Trophoblast cell (in vitro differentiated cells and primary cell): ENCODE measurements around the gene NEK2.

ENCODE experiments used
- DNase-seq, 2 donors: peaks; one replicate each; pipeline ENCODE4 v3.0.0-alpha.2; 2016
- H2AFZ ChIP-seq: 2 replicates; pipeline ENCODE4 v1.6.1; 2013; ENCODE audit warnings: low read length, moderate library complexity, mild to moderate bottlenecking; ENCODE audit not compliant: insufficient read depth, poor library complexity
- H2AK5ac ChIP-seq: 2 replicates; pipeline ENCODE4 v1.6.1; 2013; ENCODE audit warnings: mild to moderate bottlenecking, low read length
- H2BK120ac ChIP-seq: 2 replicates; pipeline ENCODE4 v1.6.1; 2013; ENCODE audit warnings: low read length, mild to moderate bottlenecking, moderate library complexity; ENCODE audit not compliant: insufficient read depth, poor library complexity
- H2BK12ac ChIP-seq: 2 replicates; pipeline ENCODE4 v1.6.1; 2013; ENCODE audit warnings: mild to moderate bottlenecking, low read length, moderate library complexity
- H2BK5ac ChIP-seq: 2 replicates; pipeline ENCODE4 v1.6.1; 2013; ENCODE audit warnings: low read length, low read depth, moderate library complexity, mild to moderate bottlenecking; ENCODE audit not compliant: poor library complexity
- H3K14ac ChIP-seq: 2 replicates; pipeline ENCODE4 v1.6.1; 2013; ENCODE audit warnings: mild to moderate bottlenecking, low read length
- H3K18ac ChIP-seq: 2 replicates; pipeline ENCODE4 v1.6.1; 2013; ENCODE audit warnings: mild to moderate bottlenecking, low read length
- H3K23ac ChIP-seq: 2 replicates; pipeline ENCODE4 v1.6.1; 2013; ENCODE audit warnings: low read length
- H3K27ac ChIP-seq: 2 replicates; pipeline ENCODE4 v1.5.1; 2013; ENCODE audit warnings: low read depth, mild to moderate bottlenecking, inconsistent platforms, low read length, moderate library complexity
- H3K27me3 ChIP-seq: 2 replicates; pipeline ENCODE4 v1.6.1; 2013; ENCODE audit warnings: inconsistent platforms, mild to moderate bottlenecking, low read length, moderate library complexity; ENCODE audit not compliant: insufficient read depth
- H3K36me3 ChIP-seq, 2 experiments: 1 replicate in 1 of 2; 2 replicates in 1 of 2; pipeline ENCODE4 v1.6.1; 2013; ENCODE audit warnings: low read length in 2 of 2, mild to moderate bottlenecking in 2 of 2, moderate library complexity in 1 of 2; ENCODE audit not compliant: insufficient read depth in 2 of 2, control insufficient read depth in 1 of 2
- H3K4ac ChIP-seq: 2 replicates; pipeline ENCODE4 v1.6.1; 2013; ENCODE audit warnings: low read depth, mild to moderate bottlenecking, low read length, moderate library complexity
- H3K4me1 ChIP-seq, 2 experiments: 1 replicate in 1 of 2; 2 replicates in 1 of 2; pipeline ENCODE4 v1.6.1; 2013; ENCODE audit warnings: low read length in 2 of 2, mild to moderate bottlenecking in 2 of 2, moderate library complexity in 1 of 2; ENCODE audit not compliant: insufficient read depth in 2 of 2, control insufficient read depth in 1 of 2
- H3K4me2 ChIP-seq: 2 replicates; pipeline ENCODE4 v1.6.1; 2013; ENCODE audit warnings: inconsistent platforms, mild to moderate bottlenecking, low read length, moderate library complexity
- H3K4me3 ChIP-seq: 2 replicates; pipeline ENCODE4 v1.5.1; 2013; ENCODE audit warnings: mild to moderate bottlenecking, low read depth, low read length, inconsistent platforms
- H3K79me1 ChIP-seq: one replicate; pipeline ENCODE4 v1.6.1; 2013; ENCODE audit warnings: low read length
- H3K79me2 ChIP-seq: 2 replicates; pipeline ENCODE4 v1.6.1; 2013; ENCODE audit warnings: low read length, mild to moderate bottlenecking; ENCODE audit not compliant: control insufficient read depth, insufficient read depth, poor library complexity
- H3K9ac ChIP-seq: 2 replicates; pipeline ENCODE4 v1.6.1; 2013; ENCODE audit warnings: mild to moderate bottlenecking, low read length
- H3K9me3 ChIP-seq: 2 replicates; pipeline ENCODE4 v1.6.1; 2013; ENCODE audit warnings: low read depth, mild to moderate bottlenecking, control low read depth, inconsistent platforms, low read length; ENCODE audit not compliant: insufficient read depth
- H4K12ac ChIP-seq: 2 replicates; pipeline ENCODE4 v1.6.1; 2013; ENCODE audit warnings: low read depth, mild to moderate bottlenecking, low read length, moderate library complexity
- H4K8ac ChIP-seq: 2 replicates; pipeline ENCODE4 v1.6.1; 2013; ENCODE audit warnings: low read depth, mild to moderate bottlenecking, low read length, moderate library complexity
- H4K91ac ChIP-seq: one replicate; pipeline ENCODE4 v1.6.1; 2013; ENCODE audit warnings: low read depth, mild to moderate bottlenecking, low read length, moderate library complexity
- WGBS: extraction: QIAGEN DNeasy Blood & Tissue Kit; methylation state at CpG from one replicate; pipeline ENCODE4 v1.1.7; 2013; ENCODE audit warnings: missing lambda C conversion rate; ENCODE audit not compliant: insufficient read length, insufficient coverage; ENCODE audit errors: extremely low coverage; 5-methylcytosine and 5-hydroxymethylcytosine counted together

NEK2 gene

DNA sequence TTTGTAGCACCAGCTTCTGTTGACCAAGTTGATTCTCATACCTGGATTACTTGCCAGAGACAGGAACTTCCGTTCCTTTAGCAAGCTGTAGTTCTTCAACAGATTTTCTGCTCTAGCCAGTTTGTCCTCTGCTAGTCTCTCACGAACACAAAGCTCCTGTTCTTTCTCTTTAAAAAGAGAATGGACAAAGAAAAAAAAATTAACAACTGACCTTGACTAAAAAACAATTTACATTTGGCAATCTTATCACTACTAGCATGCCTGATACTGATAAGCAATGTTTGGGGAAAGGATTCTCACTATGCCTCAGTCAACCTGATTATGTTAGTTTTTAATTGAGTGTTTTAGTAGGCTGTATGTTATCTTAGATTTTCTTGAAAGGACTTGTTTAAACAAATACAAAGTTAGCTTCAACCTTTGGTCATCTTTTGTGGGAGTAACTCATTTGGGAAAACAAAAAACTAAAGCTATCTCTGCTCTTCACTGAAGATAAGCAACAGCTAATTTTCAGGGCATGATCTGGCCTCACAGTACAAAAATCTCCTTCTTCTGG, 8.3 kb downstream of the NEK2 start:
- no peak overlapping the region for H3K4ac ChIP-seq

GRCh38 chr1:211660718-211661222, 14.7 kb downstream of the NEK2 start:
- Histone ChIP-seq H2AK5ac (no peak overlapping the region), H3K14ac (no peak overlapping the region)

More for the DNA sequence above, 8.3 kb downstream of the NEK2 start:
- no peak for DNase-seq
- H3K9ac ChIP-seq = no peak overlapping the region
- no peak overlapping the region for H3K18ac ChIP-seq
- no peak overlapping the region for H4K91ac ChIP-seq
- H2AFZ ChIP-seq = no peak overlapping the region
- no peak overlapping the region for H2BK12ac ChIP-seq
- H3K79me1 ChIP-seq = no peaks in the 10 kb centered on the region
- no peak overlapping the region for H3K4me3 ChIP-seq
- no peak overlapping the region for H2BK120ac ChIP-seq
- H3K4me1 ChIP-seq = no peaks in the 10 kb centered on the region
- peaks cover 3 to 7% of the 10 kb centered on the region in 2 experiments for H3K36me3 ChIP-seq
- WGBS = no CpG with 5 or more reads among the region's 2 CpGs
- H3K27me3 ChIP-seq = no peaks in the 10 kb centered on the region
- H2AK5ac ChIP-seq = no peak overlapping the region
- no peak overlapping the region for H2BK5ac ChIP-seq
- no peak overlapping the region for H3K23ac ChIP-seq
- no peak overlapping the region for H4K12ac ChIP-seq
- H3K9me3 ChIP-seq = no peaks in the 10 kb centered on the region
- no peaks in the 10 kb centered on the region for H3K79me2 ChIP-seq
- no peak overlapping the region for H4K8ac ChIP-seq
- no peak overlapping the region for H3K14ac ChIP-seq
- no peak overlapping the region for H3K4me2 ChIP-seq
- no peak overlapping the region for H3K27ac ChIP-seq

DNA sequence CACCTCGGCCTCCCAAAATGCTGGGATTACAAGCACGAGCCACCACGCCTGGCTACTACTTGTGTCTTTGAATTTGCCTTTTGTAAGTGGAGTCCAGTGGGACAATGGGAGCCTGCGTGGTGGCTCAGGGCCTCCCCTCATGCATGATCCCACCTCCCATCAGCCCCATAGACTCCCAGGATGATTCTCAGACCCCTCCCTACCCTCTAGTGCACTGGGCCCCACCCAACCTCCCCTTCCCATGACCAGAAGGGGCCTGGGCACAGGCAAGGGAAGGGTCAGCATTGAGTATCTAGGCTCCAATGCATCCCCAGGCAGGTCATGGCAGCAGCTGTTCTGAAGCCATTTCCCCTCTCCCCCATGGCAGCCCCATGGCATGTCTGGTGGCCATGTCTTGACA, 18.7 kb downstream of the NEK2 start:
- H4K91ac ChIP-seq = no peak overlapping the region
- no CpG with 5 or more reads among the region's 4 CpGs for WGBS

More at GRCh38 chr1:211660718-211661222, 14.7 kb downstream of the NEK2 start:
- H3K27ac ChIP-seq = no peak overlapping the region
- no peak overlapping the region for H3K4ac ChIP-seq
- H2BK5ac ChIP-seq = no peak overlapping the region
- H3K27me3 ChIP-seq = no peaks in the 10 kb centered on the region
- no peak overlapping the region for H2BK120ac ChIP-seq
- H3K79me1 ChIP-seq = no peaks in the 10 kb centered on the region
- no peak overlapping the region for H2BK12ac ChIP-seq
- WGBS = no CpG with 5 or more reads among the region's 10 CpGs
- H3K23ac ChIP-seq = no peak overlapping the region
- H3K4me1 ChIP-seq = no peaks in the 10 kb centered on the region
- H4K91ac ChIP-seq = no peak overlapping the region
- no peaks in the 10 kb centered on the region for H3K79me2 ChIP-seq
- H3K4me2 ChIP-seq = no peak overlapping the region
- peaks cover 2% of the 10 kb centered on the region for H3K9me3 ChIP-seq
- no peak overlapping the region for H4K12ac ChIP-seq
- H2AFZ ChIP-seq = no peak overlapping the region
- H3K18ac ChIP-seq = no peak overlapping the region
- no peak for DNase-seq
- H3K9ac ChIP-seq = no peak overlapping the region
- peaks cover 0 to 2% of the 10 kb centered on the region in 2 experiments for H3K36me3 ChIP-seq
- no peak overlapping the region for H3K4me3 ChIP-seq
- no peak overlapping the region for H4K8ac ChIP-seq

DNA sequence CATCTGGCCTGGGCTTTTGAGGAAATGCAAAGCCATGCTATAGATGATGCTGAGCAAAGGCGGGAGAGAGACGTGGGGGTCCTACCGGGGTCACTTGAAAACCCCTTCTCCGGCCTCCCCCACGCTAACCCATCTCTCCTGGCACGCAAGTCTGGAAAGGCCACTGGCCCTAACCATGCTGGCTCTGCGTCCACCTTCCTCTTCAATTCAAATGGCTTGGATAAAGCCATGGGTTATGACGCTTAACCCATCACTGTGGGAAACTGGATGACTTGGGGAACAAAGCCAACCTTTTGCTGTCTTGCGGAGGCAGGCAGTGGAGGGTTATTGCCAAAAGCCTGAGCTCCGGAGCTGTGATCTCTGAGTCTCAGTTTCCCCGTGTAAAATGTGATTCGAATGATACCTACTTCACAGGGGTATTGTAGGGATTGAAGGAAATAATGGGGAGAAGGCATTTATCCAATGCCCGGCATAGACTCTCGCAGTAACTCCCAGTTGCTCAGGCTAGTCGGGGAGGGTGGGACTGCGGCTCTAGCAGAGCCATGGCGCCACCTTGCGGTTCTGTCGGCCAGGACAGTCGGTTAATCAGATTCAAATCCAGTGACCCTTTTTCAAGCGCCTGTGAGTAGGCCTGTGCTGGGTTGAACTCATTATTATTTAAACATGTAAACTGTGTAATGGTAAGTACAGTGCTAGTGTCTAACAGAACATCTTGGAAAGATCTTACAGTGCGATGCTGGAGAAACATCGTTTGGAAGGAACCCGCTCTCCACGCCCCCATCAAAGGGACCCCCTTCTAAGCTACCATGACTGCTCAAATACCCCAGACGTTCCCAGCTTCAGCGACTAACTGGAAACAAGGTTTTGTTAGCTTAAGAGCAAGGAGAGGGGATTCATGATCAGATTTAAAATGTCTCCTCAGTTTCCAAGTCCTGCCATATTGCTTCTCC, 20.3 kb downstream of the NEK2 start:
- peaks cover 0 to 8% of the 10 kb centered on the region in 2 experiments for H3K4me1 ChIP-seq
- H3K18ac ChIP-seq = no peak overlapping the region
- no peak overlapping the region for H3K14ac ChIP-seq
- peak overlapping the region; percentile 18 for H2BK12ac ChIP-seq
- H3K4me2 ChIP-seq = no peak overlapping the region
- DNase-seq = peak; percentile 84 to 92
- no peak overlapping the region for H3K9ac ChIP-seq
- peaks cover 2% of the 10 kb centered on the region for H3K9me3 ChIP-seq
- H3K27me3 ChIP-seq = no peaks in the 10 kb centered on the region
- peak overlapping the region; percentile 39 for H2AK5ac ChIP-seq
- H4K12ac ChIP-seq = no peak overlapping the region
- no peak overlapping the region for H3K4me3 ChIP-seq
- no peak overlapping the region for H2BK120ac ChIP-seq
- no peak overlapping the region for H2BK5ac ChIP-seq
- no peak overlapping the region for H4K8ac ChIP-seq
- H2AFZ ChIP-seq = no peak overlapping the region
- H3K23ac ChIP-seq = no peak overlapping the region
- no peaks in the 10 kb centered on the region for H3K36me3 ChIP-seq
- H3K27ac ChIP-seq = no peak overlapping the region
- no peaks in the 10 kb centered on the region for H3K79me1 ChIP-seq
- no CpG with 5 or more reads among the region's 27 CpGs for WGBS
- H4K91ac ChIP-seq = no peak overlapping the region
- H3K4ac ChIP-seq = no peak overlapping the region
- no peaks in the 10 kb centered on the region for H3K79me2 ChIP-seq

More for the DNA sequence above, 18.7 kb downstream of the NEK2 start:
- peaks cover 2% of the 10 kb centered on the region for H3K9me3 ChIP-seq
- H3K27ac ChIP-seq = no peak overlapping the region
- no peak overlapping the region for H2BK12ac ChIP-seq
- H3K79me2 ChIP-seq = no peaks in the 10 kb centered on the region
- no peak overlapping the region for H3K4me2 ChIP-seq
- no peak overlapping the region for H2BK120ac ChIP-seq
- no peak for DNase-seq
- H2BK5ac ChIP-seq = no peak overlapping the region
- no peak overlapping the region for H3K9ac ChIP-seq
- H3K18ac ChIP-seq = no peak overlapping the region
- H4K8ac ChIP-seq = no peak overlapping the region
- no peaks in the 10 kb centered on the region for H3K79me1 ChIP-seq
- no peak overlapping the region for H3K14ac ChIP-seq
- no peaks in the 10 kb centered on the region for H3K36me3 ChIP-seq
- H3K4ac ChIP-seq = no peak overlapping the region
- no peaks in the 10 kb centered on the region for H3K27me3 ChIP-seq
- no peak overlapping the region for H2AK5ac ChIP-seq
- no peak overlapping the region for H3K4me3 ChIP-seq
- H3K4me1 ChIP-seq = peaks cover 0 to 6% of the 10 kb centered on the region in 2 experiments
- no peak overlapping the region for H3K23ac ChIP-seq
- no peak overlapping the region for H2AFZ ChIP-seq
- no peak overlapping the region for H4K12ac ChIP-seq
